Thyroid gland (tissue), 4 donors: ENCODE results near the gene ZNF541.

ENCODE experiments used
- POLR2A ChIP-seq, 2 donors: fragments of 450-650 bp; IDR thresholded peaks; one replicate each; pipeline ENCODE4 v1.6.1; 2017; ENCODE audit warnings: antibody characterized with exemption in 2 of 2, mild to moderate bottlenecking in 2 of 2, moderate library complexity in 1 of 2
- TF ChIP-seq, protein P1 (sequence below), 6 experiments: fragments of 200-600 bp in 3 of 6; fragments of 450-650 bp in 3 of 6; sonication (generic) in 3 of 6; IDR thresholded peaks; one replicate each; pipeline ENCODE4 v1.5.1; 2016 to 2019; ENCODE audit warnings: antibody characterized with exemption in 6 of 6, mild to moderate bottlenecking in 2 of 6, inconsistent platforms in 1 of 6, moderate library complexity in 1 of 6

DNA sequence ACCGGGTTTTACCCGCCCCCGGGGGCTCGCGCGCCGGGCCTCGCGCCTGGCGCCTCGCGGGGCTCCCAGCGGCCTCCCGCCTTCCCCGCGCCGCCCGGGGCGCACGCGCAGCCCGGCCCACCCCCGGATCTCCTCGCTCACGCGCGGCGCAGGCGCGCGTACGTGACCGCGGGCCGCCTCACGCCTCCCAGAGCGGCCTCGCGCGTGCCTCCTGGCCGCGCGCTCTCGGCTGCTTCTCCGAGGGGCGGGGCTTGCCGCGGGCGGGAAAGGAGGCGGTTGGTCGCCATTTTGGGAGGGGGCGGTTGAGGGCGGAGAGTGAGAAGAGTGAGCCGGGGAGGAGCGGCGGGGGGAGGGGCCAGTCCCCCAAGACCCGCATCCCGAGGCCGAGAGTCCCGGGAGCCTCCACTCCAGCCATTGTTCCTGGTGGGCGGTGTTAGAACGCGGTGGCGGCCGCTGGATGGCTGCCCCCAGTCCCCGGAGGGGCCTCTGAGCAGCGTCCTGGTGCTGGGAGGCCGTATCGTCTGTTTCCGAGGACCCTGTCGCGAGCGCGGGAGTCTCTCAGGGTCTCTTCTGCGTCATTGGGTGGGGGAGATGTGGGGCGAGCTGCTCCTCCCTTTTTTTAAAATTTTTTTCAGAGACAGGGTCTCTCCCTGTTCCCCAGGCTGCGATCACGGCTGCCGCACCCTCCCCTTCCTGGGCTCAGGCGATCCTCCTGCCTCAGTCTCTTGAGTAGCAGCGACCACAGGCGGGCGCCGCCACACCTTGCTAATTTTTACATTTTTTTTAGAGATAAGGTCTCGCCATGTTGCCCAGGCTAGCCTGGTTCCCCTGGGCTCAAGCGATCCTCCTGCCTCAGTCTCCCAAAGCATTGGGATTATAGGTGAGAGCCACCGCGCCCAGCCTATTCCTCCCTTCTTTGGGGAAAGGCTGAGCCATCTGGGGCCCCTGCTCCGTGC is at the start of gene ZNF541:
- TF ChIP-seq, protein P1, sequence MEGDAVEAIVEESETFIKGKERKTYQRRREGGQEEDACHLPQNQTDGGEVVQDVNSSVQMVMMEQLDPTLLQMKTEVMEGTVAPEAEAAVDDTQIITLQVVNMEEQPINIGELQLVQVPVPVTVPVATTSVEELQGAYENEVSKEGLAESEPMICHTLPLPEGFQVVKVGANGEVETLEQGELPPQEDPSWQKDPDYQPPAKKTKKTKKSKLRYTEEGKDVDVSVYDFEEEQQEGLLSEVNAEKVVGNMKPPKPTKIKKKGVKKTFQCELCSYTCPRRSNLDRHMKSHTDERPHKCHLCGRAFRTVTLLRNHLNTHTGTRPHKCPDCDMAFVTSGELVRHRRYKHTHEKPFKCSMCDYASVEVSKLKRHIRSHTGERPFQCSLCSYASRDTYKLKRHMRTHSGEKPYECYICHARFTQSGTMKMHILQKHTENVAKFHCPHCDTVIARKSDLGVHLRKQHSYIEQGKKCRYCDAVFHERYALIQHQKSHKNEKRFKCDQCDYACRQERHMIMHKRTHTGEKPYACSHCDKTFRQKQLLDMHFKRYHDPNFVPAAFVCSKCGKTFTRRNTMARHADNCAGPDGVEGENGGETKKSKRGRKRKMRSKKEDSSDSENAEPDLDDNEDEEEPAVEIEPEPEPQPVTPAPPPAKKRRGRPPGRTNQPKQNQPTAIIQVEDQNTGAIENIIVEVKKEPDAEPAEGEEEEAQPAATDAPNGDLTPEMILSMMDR (IDR thresholded peaks at IDR 0.05) = no peak
- TF ChIP-seq POLR2A (IDR thresholded peaks at IDR 0.05) = no peak
